Measurements from ENCODE around the gene MAP2K7.

DNA sequence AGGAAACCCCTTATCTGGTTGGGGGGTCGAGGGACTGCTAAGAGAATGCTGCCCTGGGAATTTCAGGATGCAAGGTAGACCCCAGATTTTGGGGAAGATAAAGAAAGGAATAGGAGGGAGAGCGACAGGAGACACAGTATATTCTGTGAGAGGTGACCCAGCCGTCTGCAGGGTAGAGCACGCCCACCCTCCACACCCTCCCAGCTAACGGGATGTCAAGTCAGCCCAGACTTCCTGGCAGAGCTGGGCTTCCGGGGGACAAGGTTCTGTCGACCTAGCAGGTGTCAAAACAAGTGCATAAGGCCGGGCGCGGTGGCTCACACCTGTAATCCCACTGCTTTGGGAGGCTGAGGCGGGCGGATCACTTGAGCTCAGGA lies 28.8 kb upstream of the MAP2K7 start:
- TF ChIP-seq, protein P1, sequence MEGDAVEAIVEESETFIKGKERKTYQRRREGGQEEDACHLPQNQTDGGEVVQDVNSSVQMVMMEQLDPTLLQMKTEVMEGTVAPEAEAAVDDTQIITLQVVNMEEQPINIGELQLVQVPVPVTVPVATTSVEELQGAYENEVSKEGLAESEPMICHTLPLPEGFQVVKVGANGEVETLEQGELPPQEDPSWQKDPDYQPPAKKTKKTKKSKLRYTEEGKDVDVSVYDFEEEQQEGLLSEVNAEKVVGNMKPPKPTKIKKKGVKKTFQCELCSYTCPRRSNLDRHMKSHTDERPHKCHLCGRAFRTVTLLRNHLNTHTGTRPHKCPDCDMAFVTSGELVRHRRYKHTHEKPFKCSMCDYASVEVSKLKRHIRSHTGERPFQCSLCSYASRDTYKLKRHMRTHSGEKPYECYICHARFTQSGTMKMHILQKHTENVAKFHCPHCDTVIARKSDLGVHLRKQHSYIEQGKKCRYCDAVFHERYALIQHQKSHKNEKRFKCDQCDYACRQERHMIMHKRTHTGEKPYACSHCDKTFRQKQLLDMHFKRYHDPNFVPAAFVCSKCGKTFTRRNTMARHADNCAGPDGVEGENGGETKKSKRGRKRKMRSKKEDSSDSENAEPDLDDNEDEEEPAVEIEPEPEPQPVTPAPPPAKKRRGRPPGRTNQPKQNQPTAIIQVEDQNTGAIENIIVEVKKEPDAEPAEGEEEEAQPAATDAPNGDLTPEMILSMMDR (IDR thresholded peaks at IDR 0.05; ENCODE audit: insufficient read depth, low read length), result no peak
- TF ChIP-seq, protein P2, sequence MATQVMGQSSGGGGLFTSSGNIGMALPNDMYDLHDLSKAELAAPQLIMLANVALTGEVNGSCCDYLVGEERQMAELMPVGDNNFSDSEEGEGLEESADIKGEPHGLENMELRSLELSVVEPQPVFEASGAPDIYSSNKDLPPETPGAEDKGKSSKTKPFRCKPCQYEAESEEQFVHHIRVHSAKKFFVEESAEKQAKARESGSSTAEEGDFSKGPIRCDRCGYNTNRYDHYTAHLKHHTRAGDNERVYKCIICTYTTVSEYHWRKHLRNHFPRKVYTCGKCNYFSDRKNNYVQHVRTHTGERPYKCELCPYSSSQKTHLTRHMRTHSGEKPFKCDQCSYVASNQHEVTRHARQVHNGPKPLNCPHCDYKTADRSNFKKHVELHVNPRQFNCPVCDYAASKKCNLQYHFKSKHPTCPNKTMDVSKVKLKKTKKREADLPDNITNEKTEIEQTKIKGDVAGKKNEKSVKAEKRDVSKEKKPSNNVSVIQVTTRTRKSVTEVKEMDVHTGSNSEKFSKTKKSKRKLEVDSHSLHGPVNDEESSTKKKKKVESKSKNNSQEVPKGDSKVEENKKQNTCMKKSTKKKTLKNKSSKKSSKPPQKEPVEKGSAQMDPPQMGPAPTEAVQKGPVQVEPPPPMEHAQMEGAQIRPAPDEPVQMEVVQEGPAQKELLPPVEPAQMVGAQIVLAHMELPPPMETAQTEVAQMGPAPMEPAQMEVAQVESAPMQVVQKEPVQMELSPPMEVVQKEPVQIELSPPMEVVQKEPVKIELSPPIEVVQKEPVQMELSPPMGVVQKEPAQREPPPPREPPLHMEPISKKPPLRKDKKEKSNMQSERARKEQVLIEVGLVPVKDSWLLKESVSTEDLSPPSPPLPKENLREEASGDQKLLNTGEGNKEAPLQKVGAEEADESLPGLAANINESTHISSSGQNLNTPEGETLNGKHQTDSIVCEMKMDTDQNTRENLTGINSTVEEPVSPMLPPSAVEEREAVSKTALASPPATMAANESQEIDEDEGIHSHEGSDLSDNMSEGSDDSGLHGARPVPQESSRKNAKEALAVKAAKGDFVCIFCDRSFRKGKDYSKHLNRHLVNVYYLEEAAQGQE (IDR thresholded peaks at IDR 0.05; ENCODE audit: insufficient replicate concordance, low read depth), result no peak
- TF ChIP-seq SPI1 (IDR thresholded peaks at IDR 0.05; ENCODE audit: borderline replicate concordance, low read depth) (no peak), POLR2AphosphoS5 (IDR thresholded peaks at IDR 0.05; ENCODE audit: low read depth) (no peak)
